GM19035 (cell line): ENCODE data around the gene NIPA2.
A peak's percentile ranks its signal among the peaks of the same experiment; 100 is the strongest.

ENCODE experiments used
- ATAC-seq: cut with Tn5 transposase; IDR thresholded peaks from one replicate; pipeline ENCODE4 v1.9.1; 2021; ENCODE audit not compliant: unreplicated experiment

NIPA2 gene

DNA sequence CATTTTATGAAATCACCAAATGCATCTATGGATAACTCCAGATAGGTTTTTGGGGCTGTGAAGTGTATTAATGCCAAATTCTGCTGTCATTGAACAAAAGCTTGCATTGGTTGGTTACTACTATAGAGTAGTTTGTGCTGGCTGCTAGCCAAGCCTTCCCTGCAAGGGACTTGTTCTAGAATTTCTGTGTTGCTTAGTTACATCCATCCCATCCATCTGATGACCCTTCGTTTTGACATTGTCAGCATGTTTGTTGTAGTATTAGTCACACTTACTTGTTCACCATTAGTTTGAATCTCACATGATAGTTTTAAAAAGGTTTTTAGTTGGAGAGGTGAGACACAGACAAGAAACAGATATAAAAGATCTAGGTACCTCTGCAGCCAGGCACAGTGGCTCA lies 7.0 kb upstream of the NIPA2 start:
- no peak for ATAC-seq

DNA sequence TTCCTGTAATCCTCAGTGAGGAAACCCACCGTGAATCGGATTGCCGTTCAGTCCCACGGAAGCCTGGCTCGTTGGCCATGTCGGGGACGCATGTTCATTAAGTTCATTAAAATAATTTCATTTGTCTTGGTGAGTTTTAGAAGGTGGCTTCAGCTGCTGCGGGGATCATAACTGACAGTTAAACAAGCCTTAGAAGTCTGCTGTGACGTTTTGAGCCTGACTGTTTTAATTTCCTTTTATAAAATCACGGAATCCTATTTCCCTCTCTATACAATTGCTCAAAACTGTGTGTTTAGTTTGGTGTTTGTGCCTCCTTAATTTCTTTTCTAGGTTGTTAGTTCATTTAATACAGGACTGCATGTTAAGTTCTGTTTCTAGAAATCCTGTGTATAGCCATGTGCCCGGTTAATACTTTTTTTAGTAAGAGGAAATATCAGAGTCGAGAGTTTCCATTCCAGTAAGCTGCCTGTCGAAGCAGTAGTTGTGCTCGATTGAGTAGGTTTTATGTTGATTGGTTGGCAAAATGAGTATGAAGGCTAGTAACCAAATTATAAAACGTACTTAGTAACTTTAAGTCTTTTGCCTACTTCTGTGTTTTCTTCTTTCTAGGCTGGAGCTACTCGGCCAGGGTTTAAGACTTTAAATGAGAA lies 705 bp downstream of the NIPA2 start:
- ATAC-seq, result peak; percentile 3

DNA sequence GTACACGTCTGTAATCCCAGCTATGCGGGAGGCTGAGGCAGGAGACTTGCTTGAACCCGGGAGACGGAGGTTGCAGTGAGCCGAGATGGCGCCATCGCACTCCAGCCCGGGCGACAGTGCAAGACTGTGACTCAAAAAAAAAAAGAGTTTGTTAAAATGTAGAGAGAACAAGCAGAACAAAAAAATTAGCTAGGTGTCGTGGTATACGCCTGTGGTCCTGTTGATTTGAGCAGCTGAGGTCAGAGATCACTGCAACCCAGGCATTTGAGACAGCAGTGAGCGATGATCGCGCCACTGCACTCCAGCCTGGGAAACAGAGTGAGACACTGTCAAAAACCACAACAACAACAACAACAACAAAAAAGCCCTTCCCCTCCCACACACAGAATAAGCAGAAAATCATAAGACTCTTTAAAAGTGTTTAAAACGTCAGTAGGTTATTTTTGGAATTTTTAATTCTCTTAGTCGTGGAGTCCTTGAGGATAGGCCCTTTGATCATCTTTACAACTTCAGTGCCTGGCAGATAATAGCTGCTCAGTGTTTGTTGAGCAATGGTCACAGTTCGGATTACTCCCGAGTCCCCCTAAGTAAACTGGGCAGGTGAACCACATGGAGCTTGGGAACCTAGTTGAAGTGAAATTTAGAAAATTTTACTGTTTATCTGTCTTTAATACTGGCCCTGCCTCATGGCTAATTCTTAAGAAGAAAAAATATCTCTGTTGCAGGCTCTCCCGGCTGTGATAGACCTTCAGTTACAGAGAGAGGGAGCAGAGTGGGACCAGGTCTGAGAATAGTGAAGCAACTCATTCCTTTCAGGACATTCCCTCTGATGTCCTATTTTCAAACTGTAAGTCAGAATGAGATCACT lies 6.2 kb downstream of the NIPA2 start:
- ATAC-seq, result no peak

GRCh38 chr15:22845289-22845900 lies 6.9 kb downstream of the NIPA2 start:
- no peak for ATAC-seq

DNA sequence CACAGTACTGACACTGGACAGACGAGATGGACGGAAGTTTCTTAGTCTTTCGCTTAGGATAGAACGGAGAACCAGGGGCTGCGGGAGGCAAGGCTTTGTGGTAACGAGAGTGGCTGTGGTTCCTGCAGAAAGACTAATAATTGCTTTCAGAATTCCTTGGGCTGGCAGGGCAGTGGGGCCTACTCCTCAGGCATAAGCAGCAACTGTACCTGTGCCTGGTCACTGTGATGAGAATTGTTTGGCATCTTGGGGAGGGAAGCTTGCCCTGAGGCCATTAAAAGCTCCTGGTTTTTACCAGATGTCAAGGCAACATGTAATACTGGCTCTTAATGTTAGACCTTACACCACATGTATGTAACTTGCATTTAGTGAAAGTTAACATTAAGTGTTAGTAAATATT lies 7.6 kb downstream of the NIPA2 start:
- no peak for ATAC-seq

- ATAC-seq, result no peak
Observed at GRCh38 chr15:22850055-22850454, 11.6 kb downstream of the NIPA2 start.

DNA sequence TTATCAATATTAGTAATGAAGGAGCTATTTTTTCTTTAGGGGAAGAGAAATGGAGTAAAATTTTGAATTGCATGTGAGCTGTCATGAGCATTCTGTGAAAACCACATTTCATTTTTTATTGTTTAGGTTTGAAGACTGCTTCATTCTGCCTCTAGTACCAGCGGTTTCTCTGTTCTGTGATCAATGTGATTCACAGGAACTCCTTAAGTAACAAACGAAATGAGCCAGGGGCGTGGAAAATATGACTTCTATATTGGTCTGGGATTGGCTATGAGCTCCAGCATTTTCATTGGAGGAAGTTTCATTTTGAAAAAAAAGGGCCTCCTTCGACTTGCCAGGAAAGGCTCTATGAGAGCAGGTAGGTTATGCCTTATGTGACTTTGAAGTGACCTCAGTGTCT lies 13.0 kb downstream of the NIPA2 start:
- ATAC-seq, result no peak

- ATAC-seq, result no peak
Observed at GRCh38 chr15:22855791-22856190, 17.3 kb downstream of the NIPA2 start.

GRCh38 chr15:22856659-22857058 lies 18.2 kb downstream of the NIPA2 start:
- ATAC-seq, result no peak

DNA sequence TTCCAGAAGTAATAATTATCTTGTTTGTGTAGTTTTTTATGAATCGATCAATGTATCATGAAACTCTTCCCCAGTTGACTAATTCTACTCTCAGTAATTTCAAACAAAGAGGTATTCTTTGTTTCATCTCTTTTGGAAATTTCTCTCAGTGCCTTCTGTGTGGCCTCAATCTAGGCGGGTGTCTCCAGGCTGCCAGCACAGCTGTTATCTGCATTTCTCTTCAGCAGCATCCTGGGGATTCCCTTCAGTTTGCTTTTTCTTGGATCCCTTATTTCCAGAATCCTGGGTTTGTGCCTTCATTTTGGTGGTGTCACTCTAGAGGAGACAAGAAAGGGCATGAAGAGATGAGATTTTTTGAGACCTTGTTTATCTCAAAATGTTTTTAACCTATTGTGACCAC lies 22.7 kb downstream of the NIPA2 start:
- ATAC-seq, result no peak

DNA sequence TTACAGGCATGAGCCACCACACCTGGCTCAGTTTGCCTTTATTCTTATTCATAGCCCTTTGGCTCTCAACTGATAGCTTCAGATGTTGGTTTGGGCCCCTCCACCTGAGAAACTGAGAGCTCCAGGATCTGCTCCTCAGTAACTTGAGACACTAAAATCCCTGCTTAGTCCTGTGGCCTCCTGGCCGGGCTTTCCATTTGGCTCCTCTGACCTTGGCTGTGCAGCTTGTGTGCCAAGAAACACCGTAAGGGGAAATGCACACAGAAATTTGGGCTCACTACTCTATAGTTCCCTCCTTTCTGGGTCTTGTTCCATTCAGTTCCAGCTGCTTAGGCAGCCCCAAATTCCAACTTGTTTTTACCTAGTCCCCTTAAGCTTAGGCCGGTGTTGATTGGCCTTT lies 24.9 kb downstream of the NIPA2 start:
- no peak for ATAC-seq

DNA sequence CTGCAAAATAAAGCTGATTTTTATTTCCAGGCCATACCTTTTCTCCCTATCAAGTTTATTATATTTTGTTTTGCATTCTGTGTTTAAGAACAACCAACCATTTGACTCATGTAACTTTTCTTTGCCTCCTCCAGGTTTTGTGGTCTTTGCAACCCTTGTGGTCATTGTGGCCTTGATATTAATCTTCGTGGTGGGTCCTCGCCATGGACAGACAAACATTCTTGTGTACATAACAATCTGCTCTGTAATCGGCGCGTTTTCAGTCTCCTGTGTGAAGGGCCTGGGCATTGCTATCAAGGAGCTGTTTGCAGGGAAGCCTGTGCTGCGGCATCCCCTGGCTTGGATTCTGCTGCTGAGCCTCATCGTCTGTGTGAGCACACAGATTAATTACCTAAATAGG lies 27.6 kb downstream of the NIPA2 start:
- no peak for ATAC-seq

DNA sequence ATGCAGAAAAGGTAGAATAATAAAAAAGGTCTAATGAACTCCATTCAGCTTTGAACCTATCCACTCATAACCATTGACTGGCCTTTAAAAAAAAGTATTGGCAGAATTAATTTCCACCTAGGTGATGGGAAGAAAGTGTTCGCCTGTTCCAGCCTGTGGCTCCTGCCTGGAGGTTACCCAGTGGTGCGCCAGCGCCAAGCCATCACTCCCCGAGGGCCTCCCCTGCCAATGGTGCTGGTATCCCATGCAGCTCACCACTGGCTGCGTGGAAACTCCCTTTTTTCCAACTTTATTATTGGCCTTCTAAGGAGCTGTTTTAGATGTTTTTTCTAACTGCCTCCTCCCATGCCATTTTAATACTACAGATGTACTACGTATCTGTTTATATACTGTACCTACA lies 29.4 kb downstream of the NIPA2 start:
- no peak for ATAC-seq

DNA sequence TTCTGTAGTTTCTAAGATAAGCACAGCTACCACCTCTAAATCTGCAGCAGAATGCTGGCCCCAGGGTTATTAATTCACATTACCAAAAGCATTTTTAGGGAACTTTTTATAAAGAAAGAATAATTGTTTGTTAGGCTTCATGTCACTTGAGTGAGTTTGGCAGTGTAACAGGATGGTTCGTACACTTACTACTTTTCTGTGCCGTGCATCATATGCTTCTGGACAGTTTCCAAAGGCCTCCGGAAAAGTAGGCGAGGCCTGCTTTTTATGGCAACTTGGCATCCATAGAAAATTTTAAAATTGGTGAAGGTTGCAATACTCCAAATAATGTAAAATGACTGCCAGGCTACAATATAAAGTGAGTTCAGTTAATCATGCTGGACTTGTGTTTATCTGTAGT lies 30.0 kb downstream of the NIPA2 start:
- no peak for ATAC-seq

GRCh38 chr15:22868928-22869327 lies 30.5 kb downstream of the NIPA2 start:
- ATAC-seq, result no peak

DNA sequence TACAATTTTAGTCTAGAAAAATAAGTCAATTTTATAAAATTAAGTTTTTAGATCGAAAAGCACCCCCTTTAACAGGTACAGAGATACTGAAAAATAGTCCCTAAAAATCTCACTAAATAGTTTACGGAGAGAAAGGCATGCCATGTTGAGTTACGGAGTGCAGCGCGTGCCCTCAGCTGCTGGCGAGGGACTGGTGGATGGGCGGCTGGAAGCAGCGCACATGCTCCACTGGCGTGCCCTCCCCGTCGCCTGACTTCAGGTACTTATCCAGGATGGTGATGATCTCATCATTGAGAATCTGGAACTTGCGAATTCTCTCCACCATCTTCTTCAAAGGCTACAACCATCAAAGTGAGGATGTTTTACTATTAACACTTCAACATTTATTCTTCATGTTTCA lies 31.4 kb downstream of the NIPA2 start:
- ATAC-seq, result no peak

DNA sequence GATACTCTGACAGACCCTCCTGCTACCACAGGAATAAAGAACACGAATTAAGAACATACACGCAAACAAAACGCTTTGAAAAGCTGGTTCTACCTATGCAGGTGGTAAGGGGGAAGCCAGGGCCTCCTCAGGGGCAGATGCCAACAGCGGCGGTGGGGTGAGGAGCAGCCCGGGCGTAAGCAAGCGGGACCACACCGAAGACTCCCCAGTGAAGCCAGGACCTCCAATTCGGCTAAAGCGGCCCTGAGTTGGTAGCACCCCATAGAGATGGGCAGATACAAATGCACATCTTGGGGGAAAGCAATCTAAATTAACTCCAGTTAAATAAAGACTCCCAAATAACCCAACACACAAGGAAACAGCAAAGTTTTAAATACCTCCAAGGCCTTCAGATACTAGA lies 32.4 kb downstream of the NIPA2 start:
- no peak for ATAC-seq

DNA sequence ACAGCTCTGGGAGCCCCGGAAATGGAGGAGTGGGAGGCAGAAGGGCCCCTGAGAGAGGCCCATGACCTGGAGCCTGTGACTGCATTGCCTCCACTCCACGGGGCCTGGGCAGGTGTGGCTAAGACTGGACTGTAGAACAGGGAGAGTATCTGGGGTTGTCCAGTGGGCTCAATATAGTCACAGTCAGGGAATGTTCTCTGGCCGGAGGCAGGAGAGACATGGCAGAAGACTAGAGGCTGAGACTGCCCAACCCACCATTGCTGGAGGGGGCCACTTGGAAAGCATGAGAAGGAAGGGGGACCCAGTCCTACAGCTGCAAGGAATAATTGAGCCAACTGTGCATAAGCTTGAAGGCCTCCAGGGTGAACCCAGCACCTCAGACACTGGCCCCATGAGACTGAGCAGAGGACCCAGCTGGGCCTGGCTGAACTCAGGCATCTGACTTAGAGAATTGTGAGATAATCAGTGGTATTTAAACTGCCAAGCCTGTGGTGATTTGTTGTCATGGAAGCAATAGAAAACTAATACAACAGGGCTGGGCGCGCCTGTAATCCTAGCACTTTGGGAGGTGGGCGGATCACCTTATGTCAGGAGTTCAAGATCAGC lies 33.1 kb downstream of the NIPA2 start:
- no peak for ATAC-seq

DNA sequence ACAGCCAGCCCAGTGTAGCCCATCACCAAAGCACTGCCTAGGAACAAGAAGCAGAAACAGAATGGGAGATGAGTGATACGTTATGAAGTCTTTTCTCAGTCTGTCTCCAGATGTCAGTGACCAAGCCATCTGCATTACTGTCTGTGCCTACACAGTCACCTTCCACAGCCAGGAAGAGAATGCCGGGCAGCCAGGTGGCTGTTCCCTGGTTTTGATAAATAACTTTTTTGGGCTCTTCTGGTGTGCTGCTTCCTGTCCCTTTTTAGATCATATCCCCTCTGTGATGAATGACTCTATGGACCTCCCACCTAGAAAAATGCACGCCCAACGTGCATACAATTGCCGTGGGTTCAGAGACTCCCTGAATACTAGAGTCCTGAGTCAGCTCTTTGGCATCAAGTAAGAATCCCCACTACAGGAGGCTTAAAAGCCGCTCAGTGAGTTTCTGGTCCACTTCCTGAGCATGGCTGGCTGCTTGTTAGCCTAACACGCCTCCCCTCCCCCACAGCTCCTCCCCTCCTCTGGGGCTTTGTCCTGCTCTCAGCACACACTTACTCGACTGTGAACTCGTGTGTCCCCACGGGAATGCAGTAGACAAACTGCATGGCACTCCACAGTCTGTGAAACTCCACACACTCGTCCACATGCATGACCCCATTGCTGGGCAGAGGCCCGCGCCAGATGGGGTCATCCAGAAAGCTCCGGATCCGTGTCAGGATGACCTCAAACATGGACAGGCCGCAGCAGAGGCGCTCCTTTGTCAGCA lies 34.7 kb downstream of the NIPA2 start:
- ATAC-seq, result no peak

DNA sequence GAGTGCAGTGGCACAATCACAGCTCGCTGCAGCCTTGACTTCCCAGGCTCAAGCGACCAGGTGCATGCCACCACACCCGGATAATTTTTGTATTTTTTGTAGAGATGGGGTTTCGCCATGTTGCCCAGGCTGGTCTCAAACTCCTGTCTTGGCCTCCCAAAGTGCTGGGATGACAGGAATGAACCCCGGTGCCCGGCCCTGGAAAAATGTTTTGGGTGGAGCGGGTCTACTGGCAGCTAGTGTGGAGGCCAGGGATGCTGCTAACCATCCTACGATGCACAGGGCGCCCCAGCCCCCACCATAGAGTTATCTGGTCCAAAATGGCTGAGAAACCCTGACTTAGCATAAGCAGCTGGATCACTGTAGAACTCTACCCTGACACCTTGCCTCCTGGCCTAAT lies 35.4 kb downstream of the NIPA2 start:
- no peak for ATAC-seq

GRCh38 chr15:22874256-22874655 lies 35.8 kb downstream of the NIPA2 start:
- ATAC-seq, result no peak
